ENCODE results near the gene NRG4. TPM values are rescaled to one million over a fixed set of nuclear protein-coding genes. Genes with fewer than 3 reads are reported as not detected.
A peak's percentile ranks its signal among the peaks of the same experiment; 100 is the strongest.
"Not testable (repeated sequence)": the region's sequence is repeated elsewhere in the genome, so short reads cannot be mapped to it uniquely, and the experiment has no call there.

NRG4 gene, protein sequence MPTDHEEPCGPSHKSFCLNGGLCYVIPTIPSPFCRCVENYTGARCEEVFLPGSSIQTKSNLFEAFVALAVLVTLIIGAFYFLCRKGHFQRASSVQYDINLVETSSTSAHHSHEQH
- not detected in 2 replicates for total RNA-seq (2014; rRNA removed; shearing (Covaris generic))

DNA sequence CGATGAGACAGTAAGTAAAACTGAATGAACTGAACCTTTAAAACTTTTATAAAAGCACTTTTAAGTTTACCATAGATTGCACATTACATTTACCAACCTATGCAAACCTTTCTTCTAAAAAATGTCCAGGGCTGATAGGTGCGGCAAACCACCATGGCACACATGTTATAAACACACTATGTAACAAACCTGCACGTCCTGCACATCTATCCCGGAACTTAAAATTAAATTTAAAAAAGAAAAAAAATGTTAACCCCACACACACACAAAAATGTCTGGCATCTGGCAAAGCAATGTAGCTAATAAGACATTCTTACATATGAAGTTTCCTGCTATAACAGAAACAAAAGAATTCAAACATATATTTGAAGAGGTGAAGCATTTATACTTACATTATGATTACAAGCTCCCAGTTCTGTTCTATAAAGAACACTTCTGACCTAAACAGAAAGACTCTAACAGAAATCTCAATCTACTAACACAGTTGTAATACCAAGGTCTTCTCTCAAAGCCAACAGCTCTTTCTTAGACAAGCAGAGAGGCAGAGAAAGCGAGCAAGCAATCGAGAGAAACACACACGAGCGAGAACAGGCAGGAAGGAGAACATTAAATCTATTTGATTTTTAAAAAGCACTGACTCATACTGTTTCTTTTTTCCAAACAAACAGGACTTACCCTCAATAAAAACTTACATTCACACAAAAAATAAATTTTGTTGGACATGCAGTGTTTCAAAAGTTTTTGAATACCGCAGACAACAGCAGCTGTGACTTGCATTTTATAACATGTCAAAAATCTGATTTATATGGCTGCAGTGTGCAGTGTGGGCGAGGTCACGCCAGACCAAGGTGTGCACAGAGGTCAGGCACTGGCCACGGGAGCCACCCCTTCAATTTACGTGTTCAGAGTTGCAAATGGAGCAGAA lies at the start of gene NRG4:
TSS of gene NRG4 (minus strand) at position 798 of the 925 bp plus-strand sequence. CDS start 1,194 bp downstream, outside the sequence.
- DNase-seq (ENCODE audit: low read depth), result no peak

DNA sequence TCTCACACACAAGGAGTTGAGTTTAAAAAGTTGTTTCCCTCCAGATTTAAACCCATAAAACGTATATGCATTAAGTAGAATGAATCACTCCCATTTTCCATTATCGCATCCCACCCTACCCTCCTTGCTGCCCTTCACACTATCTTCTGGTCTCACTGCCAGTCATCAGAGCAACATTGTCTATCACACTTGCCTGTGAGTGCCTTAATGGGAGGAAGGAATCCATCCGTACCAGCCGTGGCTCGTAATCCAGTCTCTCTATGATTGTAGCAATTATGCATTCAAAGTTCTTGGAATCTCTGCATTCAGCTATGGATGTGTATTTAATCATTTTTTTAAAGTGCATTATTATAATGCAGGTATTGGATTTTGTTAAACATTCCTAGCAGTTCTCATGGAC lies 49.5 kb upstream of the NRG4 start:
- no peak for DNase-seq (ENCODE audit: low read depth)

DNA sequence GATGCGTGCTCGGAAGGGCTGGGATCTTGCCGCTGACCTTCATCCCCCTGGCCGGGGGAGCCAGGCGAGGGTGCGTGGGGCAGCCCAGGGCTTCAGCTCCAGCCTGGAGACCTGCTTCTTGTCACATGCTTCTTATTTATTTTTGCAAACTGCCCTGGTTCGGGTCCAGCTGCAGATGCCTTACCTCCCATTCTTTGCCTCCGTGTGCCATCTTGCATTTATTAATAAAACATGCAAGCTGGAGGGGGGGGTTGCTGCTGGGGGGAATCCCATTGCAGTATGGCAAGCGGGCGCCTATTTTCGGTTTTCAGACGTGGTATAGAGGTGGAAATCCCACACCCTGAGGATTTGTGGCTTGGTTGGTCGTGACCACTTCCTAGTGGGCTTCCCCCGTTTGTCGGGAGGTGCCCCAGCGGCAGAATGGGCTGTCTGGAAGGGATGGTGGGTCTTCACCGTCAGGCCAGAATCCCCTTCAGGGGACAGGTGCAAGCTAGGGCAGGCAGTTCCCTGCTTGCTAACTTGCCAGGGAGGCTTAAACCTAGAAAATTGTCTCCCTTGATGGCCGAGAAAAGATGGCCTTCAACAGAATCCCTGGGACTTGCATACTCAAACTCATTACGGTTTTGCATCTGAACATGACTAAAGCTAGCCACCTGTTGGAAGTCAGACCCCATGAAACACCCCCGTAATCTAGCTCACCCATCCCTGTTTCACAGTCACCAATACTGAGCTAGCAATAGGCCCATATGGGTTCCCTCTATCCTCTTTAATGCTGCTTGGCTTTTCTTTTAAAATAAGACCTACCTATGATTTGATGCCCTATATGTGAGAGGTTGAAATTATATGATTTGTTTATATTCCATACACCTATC lies 48.1 kb upstream of the NRG4 start:
- DNase-seq (ENCODE audit: low read depth), result no peak

DNA sequence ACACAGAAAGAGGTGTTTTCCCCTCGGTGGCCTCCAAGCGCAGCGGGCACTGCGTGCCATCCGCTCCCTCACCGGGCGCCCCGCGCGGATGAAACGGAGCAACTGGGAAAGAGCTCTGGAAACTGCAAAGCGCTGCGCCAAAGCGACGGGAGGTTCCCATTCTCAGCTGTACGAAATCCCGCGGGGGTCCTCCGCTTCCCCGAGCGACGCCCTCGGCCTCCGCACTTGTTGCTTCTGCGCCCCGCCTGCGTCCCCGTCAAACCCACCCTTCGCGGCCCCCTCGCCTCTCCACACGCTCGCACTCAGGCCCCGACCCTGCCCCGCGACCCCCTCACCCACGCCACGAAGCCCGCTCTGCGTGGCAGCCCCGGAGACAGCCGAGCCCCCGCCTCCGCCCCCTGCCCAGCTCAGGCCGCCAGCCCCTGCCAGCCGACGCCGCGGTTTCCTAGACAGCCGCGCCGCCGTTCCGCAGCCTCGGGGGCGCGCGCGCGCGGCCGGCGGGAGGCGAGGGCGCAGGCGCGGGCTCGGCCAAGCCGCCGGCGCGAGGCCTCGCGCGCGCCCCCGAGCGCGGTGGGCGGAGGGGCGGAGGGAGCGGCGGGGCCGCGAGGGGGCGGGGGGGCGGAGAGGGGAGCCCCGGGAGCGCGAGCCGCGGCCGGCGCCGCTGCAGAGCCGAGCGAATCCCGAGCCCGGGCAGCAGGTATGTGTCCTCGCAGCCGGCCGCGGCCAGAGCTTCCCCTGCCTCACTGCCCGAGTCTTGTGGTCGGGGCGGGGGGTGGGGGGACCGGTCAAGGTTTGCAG lies 47.3 kb upstream of the NRG4 start, which contains the start of gene TMEM266:
TSS of gene TMEM266 (plus strand) at position 666 of the 798 bp plus-strand sequence. CDS start 74,279 bp downstream, outside the sequence.
- DNase-seq (ENCODE audit: low read depth), result peak; percentile 21

DNA sequence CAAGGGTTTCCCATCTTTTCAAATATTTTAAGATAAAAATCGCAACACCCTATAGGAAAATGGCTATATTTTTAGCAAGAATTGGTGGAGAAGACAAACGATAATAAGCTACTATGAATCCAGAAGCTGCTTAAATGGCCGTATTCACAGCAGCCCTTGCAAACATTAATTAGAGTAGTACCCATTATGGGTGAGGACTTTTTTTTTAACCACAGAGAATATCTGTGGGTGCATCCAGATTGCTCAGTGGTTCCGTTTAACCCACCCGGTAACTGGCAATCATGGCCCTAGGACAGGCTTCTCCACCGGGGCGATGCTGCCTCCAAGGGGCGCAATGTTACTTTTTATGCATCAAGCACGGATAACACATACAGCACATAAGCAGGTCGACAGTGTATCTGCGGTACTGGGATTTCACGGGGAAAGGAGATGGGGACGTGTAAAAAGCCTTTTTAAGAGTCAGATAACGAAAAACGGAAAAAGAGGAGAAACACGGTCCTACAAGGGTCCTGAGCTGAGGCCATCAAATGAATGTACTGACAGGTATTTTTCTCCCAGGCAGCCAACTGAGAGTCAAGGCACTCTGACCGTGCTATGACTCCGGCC lies 46.6 kb upstream of the NRG4 start:
- peak; percentile 13 for DNase-seq (ENCODE audit: low read depth)

DNA sequence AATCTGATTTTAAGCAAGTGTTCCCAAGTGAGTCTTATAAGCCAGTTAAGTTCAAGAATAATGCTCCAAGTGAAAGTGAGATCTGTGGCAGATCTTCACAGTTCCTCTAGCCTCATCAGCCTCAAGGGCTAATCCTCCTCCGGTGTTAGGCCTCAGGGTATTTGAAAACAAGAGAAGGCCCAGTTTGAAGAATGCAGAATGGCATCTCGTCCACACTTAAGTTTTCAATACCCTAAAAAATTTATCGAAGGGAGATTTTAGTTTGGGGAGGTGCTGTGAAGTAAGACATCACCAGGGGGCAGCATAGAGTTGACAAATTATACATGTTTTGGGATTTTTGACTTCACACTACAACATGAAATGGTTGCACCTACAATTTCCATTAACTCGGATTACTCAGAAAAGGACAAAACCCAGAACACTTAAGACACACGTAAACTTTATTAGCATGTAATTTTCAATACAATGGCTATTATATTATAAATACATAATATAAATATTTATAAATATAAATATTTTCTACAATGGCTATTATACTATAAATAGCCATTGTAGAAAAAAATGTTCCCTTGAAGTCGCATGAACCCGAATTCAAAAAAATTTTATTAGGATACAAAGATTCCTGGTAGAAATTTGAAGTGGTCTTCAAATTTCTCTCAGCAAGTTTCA lies 45.2 kb upstream of the NRG4 start:
- DNase-seq (ENCODE audit: low read depth), result peak; percentile 36

DNA sequence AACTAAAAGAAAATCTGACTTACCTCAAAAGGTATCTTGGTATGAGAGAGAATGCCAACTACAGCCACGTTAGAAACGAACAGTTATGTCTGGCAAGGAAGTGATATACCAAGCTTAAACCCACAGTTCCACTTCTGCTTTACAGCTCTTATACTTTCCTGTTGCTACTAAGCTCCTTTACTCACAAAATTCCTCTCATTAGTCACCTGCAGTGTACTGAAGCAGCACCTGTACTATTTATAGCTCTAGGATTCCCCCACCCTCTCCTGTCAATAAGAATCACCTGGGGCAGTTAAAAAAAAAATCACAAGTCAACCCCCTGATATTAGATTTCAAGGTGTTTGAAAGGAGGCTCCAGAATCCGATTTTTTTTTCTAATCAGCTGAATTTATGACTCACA lies 44.7 kb upstream of the NRG4 start:
- no peak for DNase-seq (ENCODE audit: low read depth)

DNA sequence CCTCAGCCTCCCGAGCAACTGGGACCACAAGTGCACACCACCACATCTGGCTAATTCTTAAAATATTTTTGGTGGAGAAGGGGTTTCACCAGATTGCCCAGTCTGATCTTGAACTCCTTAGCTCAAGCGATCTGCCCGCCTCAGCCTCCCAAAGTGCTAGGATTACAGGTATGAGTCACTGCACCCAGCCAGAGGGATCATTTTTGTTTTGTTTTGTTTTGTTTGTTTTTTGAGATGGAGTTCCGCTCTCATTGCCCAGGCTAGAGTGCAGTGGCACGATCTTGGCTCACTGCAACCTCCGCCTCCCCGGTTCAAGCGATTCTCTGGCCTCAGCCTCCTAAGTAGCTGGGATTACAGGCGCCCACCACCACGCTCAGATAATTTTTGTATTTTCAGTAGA lies 42.0 kb upstream of the NRG4 start:
- DNase-seq (ENCODE audit: low read depth), result not testable (repeated sequence)

DNA sequence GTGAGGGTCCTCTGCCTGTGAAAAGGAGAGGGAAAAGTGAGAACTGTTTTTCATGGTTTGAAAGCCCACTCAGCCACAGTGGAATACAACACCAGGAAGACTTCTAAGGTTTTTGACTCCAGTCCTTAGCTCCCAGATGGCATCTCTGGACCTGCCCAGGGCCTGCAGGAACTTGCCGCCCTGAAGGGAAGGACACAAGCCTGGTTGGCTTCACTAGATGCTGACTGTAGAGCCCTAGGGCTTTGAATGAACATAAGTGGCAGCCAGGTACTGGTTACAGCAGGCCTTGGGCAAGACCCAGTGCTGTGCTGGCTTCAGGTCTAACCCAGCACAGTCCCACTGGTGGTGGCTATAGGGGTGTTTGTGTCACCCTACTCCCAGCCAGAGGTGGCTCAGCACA lies 26.3 kb upstream of the NRG4 start:
- no peak for DNase-seq (ENCODE audit: low read depth)

DNA sequence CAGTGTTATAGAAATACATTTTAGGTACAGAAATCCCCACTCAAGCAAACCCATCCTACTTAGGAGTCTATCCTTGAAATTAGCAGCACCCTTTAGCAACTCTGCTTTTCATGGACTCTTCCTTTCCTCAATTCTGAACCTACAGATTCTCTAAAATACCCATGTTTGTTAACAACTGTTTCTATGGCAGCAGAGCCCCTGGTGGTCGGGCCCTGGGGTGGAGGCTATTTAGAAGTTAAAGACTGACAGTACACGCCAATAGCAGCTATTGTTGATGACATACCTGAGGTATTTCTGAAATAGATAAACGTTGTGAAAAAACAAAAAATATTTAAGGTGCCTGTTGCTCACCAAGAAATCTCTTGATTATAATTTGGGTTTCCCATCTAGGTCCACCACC lies 23.4 kb upstream of the NRG4 start:
- DNase-seq (ENCODE audit: low read depth), result no peak

DNA sequence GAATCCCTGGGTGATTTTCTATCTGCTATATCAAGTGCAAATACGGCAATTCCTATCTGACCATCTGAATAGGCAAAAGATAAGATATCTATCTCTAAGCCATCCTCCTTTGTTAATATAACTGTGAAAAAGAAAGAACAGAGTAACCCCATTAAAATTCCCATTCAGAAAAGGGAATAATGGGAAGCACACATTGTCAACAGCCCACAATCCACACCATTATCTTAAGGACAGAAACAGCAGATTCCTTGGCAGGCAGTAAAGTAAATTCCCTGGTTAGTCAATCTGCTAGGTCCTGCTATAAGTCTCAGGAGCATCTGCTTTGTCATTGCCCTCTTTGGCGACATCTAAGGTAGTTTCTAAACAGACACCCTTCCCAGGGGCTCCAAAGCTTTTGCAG lies 21.9 kb upstream of the NRG4 start:
- no peak for DNase-seq (ENCODE audit: low read depth)

DNA sequence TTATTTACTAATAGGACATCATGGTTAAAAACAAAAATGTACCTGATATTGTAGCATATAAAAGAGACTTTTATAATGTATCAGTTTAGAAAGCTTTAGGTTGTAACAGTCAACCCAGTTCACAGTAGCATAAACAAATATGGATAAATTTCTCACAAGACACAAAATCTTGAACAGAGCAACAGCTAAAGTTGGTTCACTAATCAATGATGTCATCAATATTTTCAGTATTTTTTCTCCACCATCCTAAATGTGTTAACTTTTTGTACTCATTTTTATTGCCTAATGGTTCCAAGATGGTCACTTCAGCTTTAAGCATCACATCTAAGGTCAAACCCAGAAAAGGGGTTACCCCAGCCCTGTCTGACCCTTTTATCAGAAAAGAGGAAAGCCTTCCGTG lies 21.2 kb upstream of the NRG4 start:
- no peak for DNase-seq (ENCODE audit: low read depth)

DNA sequence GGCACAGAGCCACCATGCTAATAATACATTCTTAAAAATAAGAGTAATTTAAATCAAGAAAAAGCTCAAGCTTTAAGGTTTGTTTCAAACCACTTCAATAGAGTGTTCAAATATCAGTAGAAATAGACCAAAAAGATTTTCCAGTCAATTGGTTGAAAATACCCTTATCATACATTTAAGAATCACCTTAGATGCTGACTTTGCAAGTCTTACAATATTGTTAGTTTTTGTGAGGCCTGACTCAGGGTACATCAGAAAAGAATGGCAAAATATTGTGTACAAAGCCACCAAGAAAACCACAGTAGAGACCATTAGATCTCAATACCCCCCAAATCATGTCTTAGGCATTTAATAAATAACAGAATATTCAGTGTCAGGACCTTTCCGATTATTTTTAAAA lies 19.8 kb upstream of the NRG4 start:
- DNase-seq (ENCODE audit: low read depth), result no peak

DNA sequence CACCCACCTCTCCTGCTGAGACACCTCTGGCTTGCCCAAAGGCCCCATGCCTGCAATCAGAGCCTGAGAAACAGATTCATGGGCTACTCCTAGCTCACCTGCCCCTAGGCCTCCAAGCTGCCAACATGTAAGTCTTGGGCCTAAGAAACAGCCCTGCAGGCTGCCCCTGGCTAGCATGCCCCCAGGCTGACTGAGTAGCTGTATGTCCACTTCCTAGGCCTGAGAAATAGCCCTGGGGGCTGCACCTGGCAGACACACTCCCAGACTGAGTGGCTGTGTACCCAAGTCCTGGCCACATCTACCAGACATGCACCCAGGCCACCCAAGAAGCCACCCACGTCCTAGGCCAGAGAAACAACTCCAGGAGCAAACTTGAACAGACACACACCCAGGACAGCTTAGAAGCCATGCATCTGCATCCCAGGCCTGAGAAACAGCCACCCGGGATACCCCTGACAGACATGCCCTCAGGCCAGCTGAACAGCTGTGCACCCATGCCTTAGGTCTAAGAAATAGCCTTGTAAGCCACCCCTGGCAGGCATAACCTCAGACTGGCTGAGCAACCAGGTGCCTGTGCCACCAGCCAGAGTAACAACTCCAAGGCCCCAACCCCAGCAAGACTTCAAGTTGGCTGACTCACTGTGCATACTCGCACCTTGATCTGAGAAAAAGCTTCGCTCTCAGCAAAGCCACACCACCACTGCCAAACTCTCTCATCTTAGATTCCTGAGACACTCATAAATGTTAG lies 12.0 kb upstream of the NRG4 start:
- no peak for DNase-seq (ENCODE audit: low read depth)

DNA sequence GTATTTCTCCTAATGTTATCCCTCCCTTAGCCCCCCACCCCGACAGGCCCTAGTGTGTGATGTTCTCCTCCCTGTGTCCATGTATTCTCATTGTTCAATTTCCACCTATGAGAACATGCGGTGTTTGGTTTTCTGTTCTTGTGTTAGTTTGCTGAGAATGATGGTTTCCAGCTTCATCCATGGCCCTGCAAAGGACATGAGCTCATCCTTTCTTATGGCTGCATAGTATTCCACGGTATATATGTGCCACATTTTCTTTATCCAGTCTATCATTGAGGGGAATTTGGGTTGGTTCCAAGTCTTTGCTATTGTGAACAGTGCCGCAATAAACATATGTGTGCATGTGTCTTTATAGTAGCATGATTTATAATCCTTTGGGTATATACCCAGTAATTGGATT lies 1.2 kb upstream of the NRG4 start:
- not testable (repeated sequence) for DNase-seq (ENCODE audit: low read depth)

DNA sequence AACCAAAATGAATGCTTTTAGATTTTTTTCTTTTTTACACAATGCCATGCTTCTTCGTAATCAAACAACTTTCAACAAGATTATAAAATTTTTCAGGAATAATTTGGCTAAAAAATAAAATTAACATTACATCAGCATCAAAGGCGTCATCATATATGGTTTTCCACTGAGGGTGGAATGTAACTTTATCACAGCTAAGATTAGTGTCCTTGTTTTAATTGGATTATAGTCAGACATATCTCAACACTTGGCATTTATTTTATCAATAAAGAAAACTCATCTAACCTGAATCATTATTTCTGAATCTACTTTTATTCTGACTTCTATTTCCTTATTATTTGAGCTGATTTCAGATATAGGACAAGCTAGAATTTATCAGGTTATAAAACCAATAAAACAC lies 1.6 kb downstream of the NRG4 start:
- DNase-seq (ENCODE audit: low read depth), result no peak

DNA sequence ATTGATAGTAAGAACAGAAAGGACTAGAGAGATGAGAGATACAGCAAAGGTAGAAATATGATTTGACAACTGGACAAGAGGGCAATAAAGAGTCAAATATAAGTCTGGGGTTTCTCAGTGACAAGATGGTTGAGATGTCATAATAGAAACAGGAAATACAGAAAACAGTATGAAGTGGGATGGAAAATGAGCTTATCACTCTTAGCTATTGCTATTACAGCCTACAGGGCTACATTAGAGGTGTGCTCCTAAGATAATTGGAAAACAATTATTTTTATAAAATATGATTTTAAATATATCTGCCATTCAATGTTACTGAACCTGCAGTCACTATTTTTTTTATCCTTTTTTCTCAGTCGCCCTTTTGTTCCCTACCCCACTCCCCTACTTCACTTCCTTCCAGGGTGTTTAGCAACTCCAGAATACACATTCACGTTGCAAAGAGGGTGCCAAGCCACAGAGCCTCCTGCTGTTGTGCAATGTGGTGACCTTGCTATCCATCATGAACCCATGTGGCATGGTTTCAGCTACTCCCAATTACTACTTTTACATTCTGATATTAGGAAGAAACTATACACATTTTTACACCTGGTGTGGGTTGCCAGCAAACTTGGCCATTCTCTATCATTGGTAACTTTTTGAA lies 6.0 kb downstream of the NRG4 start:
- DNase-seq (ENCODE audit: low read depth), result peak; percentile 23

DNA sequence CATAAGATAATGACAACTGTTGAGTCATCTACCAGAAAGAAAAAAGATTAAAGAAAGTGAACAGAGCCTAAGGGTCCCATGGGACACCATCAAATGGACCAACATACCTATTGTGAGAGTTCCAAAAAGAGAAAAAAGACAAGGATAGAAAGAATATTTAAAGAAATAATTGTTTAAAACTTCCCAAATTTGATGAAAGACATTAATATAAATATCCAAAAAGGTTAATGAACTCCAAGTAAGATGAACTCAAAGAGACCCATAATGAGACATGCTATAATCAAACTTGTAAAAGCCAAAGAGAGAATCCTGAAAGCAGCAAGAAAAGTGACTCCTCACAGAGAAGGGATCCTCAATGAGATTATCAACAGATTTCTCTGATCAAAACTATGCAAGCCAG lies 8.9 kb downstream of the NRG4 start:
- no peak for DNase-seq (ENCODE audit: low read depth)

DNA sequence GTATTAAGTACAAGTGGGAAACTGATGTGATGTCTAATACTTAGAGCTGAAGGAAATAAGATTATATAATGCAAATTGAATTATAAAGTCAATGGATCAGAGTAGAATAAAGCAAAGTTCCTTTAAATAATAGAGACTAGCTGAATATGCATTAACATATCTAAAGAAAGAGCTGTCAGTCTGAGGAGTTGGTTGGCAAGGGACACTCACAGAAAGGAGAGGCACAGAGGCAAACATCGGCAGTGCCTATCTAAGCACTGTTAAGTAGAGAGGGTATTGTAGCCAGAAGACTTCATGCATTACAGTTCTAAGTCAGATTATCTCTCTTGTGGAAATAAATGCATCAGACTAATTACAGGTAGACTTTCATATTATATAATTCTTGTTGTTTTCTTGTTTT lies 16.6 kb downstream of the NRG4 start:
- DNase-seq (ENCODE audit: low read depth), result no peak

Measured in RPMI7951 (cell line).